Daoy (cell line): ENCODE data around the gene TTC9. TPM values are rescaled to one million over a fixed set of nuclear protein-coding genes. Genes with fewer than 3 reads are reported as not detected.

ENCODE experiments used
- DNase-seq: peaks from one replicate; pipeline ENCODE4 v3.0.0-alpha.2; 2015; ENCODE audit warnings: low read depth
- total RNA-seq: library from RNA; depleted of rRNA; stranded (reverse); fragments of >200 nt; shearing (Covaris generic); gene quantifications from 2 replicates; pipeline ENCODE4 v1.2.3, GENCODE V29; 2014

Gene TTC9
- total RNA-seq, 1 experiment from 2014 or later = 2.6 TPM

- no peak for DNase-seq
Measured at GRCh38 chr14:70645892-70646291, 4.2 kb downstream of the TTC9 start.

- no peak for DNase-seq
Measured at GRCh38 chr14:70646705-70647104, 5.0 kb downstream of the TTC9 start.

- DNase-seq = no peak
Measured at GRCh38 chr14:70648346-70648745, 6.6 kb downstream of the TTC9 start.

GRCh38 chr14:70649803-70650202 lies 8.1 kb downstream of the TTC9 start:
- no peak for DNase-seq

- no peak for DNase-seq
Measured at GRCh38 chr14:70651522-70651921, 9.8 kb downstream of the TTC9 start.

GRCh38 chr14:70652871-70653270 lies 11.2 kb downstream of the TTC9 start:
- peak; percentile 18 for DNase-seq

GRCh38 chr14:70653662-70654061 lies 11.9 kb downstream of the TTC9 start:
- no peak for DNase-seq

- peak; percentile 24 for DNase-seq
Measured at GRCh38 chr14:70654632-70655031, 12.9 kb downstream of the TTC9 start.

GRCh38 chr14:70655110-70655826 lies 13.6 kb downstream of the TTC9 start:
- peak; percentile 42 for DNase-seq

- DNase-seq = no peak
Measured at GRCh38 chr14:70658899-70659298, 17.2 kb downstream of the TTC9 start.

- DNase-seq = no peak
Measured at GRCh38 chr14:70660967-70661893, 19.5 kb downstream of the TTC9 start.

GRCh38 chr14:70662080-70662479 lies 20.4 kb downstream of the TTC9 start:
- DNase-seq = no peak

GRCh38 chr14:70662816-70663215 lies 21.1 kb downstream of the TTC9 start:
- no peak for DNase-seq

GRCh38 chr14:70663707-70664179 lies 22.0 kb downstream of the TTC9 start:
- peak; percentile 28 for DNase-seq

- DNase-seq = no peak
Measured at GRCh38 chr14:70664698-70665447, 23.2 kb downstream of the TTC9 start.

GRCh38 chr14:70665448-70666360 lies 24.0 kb downstream of the TTC9 start:
- peak; percentile 42 for DNase-seq

- DNase-seq = no peak
Measured at GRCh38 chr14:70666361-70666686, 24.6 kb downstream of the TTC9 start.

GRCh38 chr14:70670992-70671651 lies 29.4 kb downstream of the TTC9 start:
- no peak for DNase-seq

- no peak for DNase-seq
Measured at GRCh38 chr14:70671652-70672644, 30.2 kb downstream of the TTC9 start.
